Spleen (tissue), 7 donors: Measurements from ENCODE around the gene ZNF275.
"Not testable (repeated sequence)": the region's sequence is repeated elsewhere in the genome, so short reads cannot be mapped to it uniquely, and the experiment has no call there.

Experiments
- CTCF ChIP-seq, 11 experiments: fragments of 200-600 bp in 7 of 11; fragments of 450-650 bp in 4 of 11; sonication (generic) in 4 of 11; IDR thresholded peaks in 8 of 11; conservative IDR thresholded peaks in 3 of 11; 1 replicate in 7 of 11; 2 replicates in 4 of 11; pipeline versions ENCODE4 v1.4.0 to v1.8.0; 2016 to 2021; ENCODE audit warnings: antibody characterized with exemption in 11 of 11, inconsistent platforms in 4 of 11, mild to moderate bottlenecking in 1 of 11
- POLR2AphosphoS5 ChIP-seq, 3 donors: sonication (generic); formaldehyde crosslinking; IDR thresholded peaks; one replicate each; pipeline ENCODE4 v1.5.1; 2017; ENCODE audit warnings: antibody characterized with exemption in 3 of 3
- donor health status: DM: no; HTN: no; CAD: no; lungs with moderate emphysema.
- donor health status: DM: no; HTN: no; CAD: no.
- donor health status: DM: no; HTN: no; CAD: no.

GRCh38 chrX:153320047-153320443, 13.9 kb upstream of the ZNF275 start:
- not testable (repeated sequence) for TF ChIP-seq POLR2AphosphoS5 (IDR thresholded peaks at IDR 0.05); CTCF (IDR thresholded peaks at IDR 0.05 in 8 of 11, conservative IDR thresholded peaks at IDR 0.05 in 3 of 11)
